Liver (tissue), 9 donors: ENCODE data around the gene RTL10. TPM values are rescaled to one million over a fixed set of nuclear protein-coding genes. Genes with fewer than 3 reads are reported as not detected.

ENCODE experiments used
- DNase-seq: peaks from one replicate; pipeline ENCODE4 v3.0.0-alpha.2; 2017; ENCODE audit warnings: low spot score
- H3K27ac ChIP-seq, 2 donors: one replicate each; pipeline ENCODE4 v1.7.0; 2013; ENCODE audit warnings: inconsistent platforms in 2 of 2, low read length in 2 of 2, control low read depth in 1 of 2, low read depth in 1 of 2, mild to moderate bottlenecking in 1 of 2
- H3K27me3 ChIP-seq, 4 donors: one replicate each; pipeline versions ENCODE4 v1.6.1 to v1.7.0; 2013; ENCODE audit warnings: low read length in 3 of 4, inconsistent platforms in 1 of 4, mild to moderate bottlenecking in 1 of 4, moderate library complexity in 1 of 4; ENCODE audit not compliant: control insufficient read depth in 4 of 4, insufficient read depth in 4 of 4
- H3K36me3 ChIP-seq, 4 donors: one replicate each; pipeline versions ENCODE4 v1.6.1 to v1.7.0; 2013; ENCODE audit warnings: low read length in 3 of 4, mild to moderate bottlenecking in 3 of 4, low read depth in 1 of 4, moderate library complexity in 1 of 4; ENCODE audit not compliant: control insufficient read depth in 4 of 4, insufficient read depth in 3 of 4
- H3K4me1 ChIP-seq, 4 donors: one replicate each; pipeline versions ENCODE4 v1.6.1 to v1.7.0; 2013; ENCODE audit warnings: low read length in 3 of 4, mild to moderate bottlenecking in 3 of 4, moderate library complexity in 1 of 4; ENCODE audit not compliant: control insufficient read depth in 4 of 4, insufficient read depth in 4 of 4
- H3K4me3 ChIP-seq, 3 donors: one replicate each; pipeline versions ENCODE4 v1.6.1 to v1.7.0; 2013; ENCODE audit warnings: low read length in 3 of 3, control low read depth in 1 of 3, low read depth in 1 of 3, mild to moderate bottlenecking in 1 of 3
- H3K9ac ChIP-seq, 2 donors: one replicate each; pipeline ENCODE4 v1.7.0; 2013; ENCODE audit warnings: low read length in 2 of 2, mild to moderate bottlenecking in 2 of 2, moderate library complexity in 2 of 2, control low read depth in 1 of 2, low read depth in 1 of 2
- H3K9me3 ChIP-seq, 4 donors: one replicate each; pipeline versions ENCODE4 v1.6.1 to v1.7.0; 2013; ENCODE audit warnings: low read length in 3 of 4; ENCODE audit not compliant: control insufficient read depth in 4 of 4
- EGR1 ChIP-seq, 2 donors: IDR thresholded peaks; 2 replicates each; pipeline ENCODE4 v1.6.1; 2016 to 2018; ENCODE audit warnings: antibody characterized with exemption in 2 of 2, low read depth in 2 of 2
- FOXA1 ChIP-seq: IDR thresholded peaks from 2 replicates; pipeline ENCODE4 v1.6.1; 2016; ENCODE audit warnings: antibody characterized with exemption
- FOXA2 ChIP-seq: IDR thresholded peaks from 2 replicates; pipeline ENCODE4 v1.6.1; 2016; ENCODE audit warnings: antibody characterized with exemption
- HNF4A ChIP-seq, 2 donors: conservative IDR thresholded peaks; 2 replicates each; pipeline ENCODE4 v1.6.1; 2016; ENCODE audit warnings: antibody characterized with exemption in 2 of 2, mild to moderate bottlenecking in 2 of 2
- HNF4G ChIP-seq: IDR thresholded peaks from 2 replicates; pipeline ENCODE4 v1.6.1; 2016; ENCODE audit warnings: antibody characterized with exemption
- JUND ChIP-seq, 2 donors: IDR thresholded peaks; 2 replicates each; pipeline ENCODE4 v1.6.1; 2016; ENCODE audit warnings: antibody characterized with exemption in 2 of 2
- MAX ChIP-seq: IDR thresholded peaks from 2 replicates; pipeline ENCODE4 v1.6.1; 2016; ENCODE audit warnings: antibody characterized with exemption
- NR2F2 ChIP-seq: IDR thresholded peaks from 2 replicates; pipeline ENCODE4 v1.6.1; 2016; ENCODE audit warnings: antibody characterized with exemption
- RAD21 ChIP-seq, 2 donors: IDR thresholded peaks; 2 replicates each; pipeline ENCODE4 v1.6.1; 2016; ENCODE audit warnings: antibody characterized with exemption in 2 of 2, mild to moderate bottlenecking in 2 of 2
- SP1 ChIP-seq: IDR thresholded peaks from 2 replicates; pipeline ENCODE4 v1.6.1; 2018; ENCODE audit warnings: antibody characterized with exemption, mild to moderate bottlenecking
- TAF1 ChIP-seq: conservative IDR thresholded peaks from 2 replicates; pipeline ENCODE4 v1.6.1; 2016; ENCODE audit warnings: antibody characterized with exemption, mild to moderate bottlenecking
- YY1 ChIP-seq: IDR thresholded peaks from 2 replicates; pipeline ENCODE4 v1.6.1; 2016; ENCODE audit warnings: antibody characterized with exemption, mild to moderate bottlenecking
- ZBTB33 ChIP-seq: IDR thresholded peaks from 2 replicates; pipeline ENCODE4 v1.6.1; 2016; ENCODE audit warnings: antibody characterized with exemption
- WGBS: extraction: QIAGEN DNeasy Blood & Tissue Kit; methylation state at CpG from one replicate; pipeline ENCODE4 v1.1.7; 2013; 5-methylcytosine and 5-hydroxymethylcytosine counted together
- polyA plus RNA-seq, 2 donors: library from polyadenylated mRNA; stranded (reverse) in 1 of 2; unstranded in 1 of 2; fragments of 200-250 nt in 1 of 2; fragments of >200 nt in 1 of 2; fragmentation: Nextera tagmentation in 1 of 2; extraction: Ambion mirVana in 1 of 2; gene quantifications; one replicate each; pipeline versions ENCODE4 v1.2.1 to v1.2.3, GENCODE V29; 2013 to 2015
- total RNA-seq, 2 donors: library from RNA; depleted of rRNA; stranded (reverse); fragments of >200 nt; gene quantifications; one replicate each; pipeline ENCODE4 v1.2.3, GENCODE V29; 2014
- TF ChIP-seq, protein P1 (sequence below): IDR thresholded peaks from 2 replicates; pipeline ENCODE4 v1.6.1; 2016; ENCODE audit warnings: antibody characterized with exemption
- TF ChIP-seq, protein P2 (sequence below): IDR thresholded peaks from 2 replicates; pipeline ENCODE4 v1.6.1; 2016; ENCODE audit warnings: antibody characterized with exemption, mild to moderate bottlenecking
- TF ChIP-seq, protein P3 (sequence below): fragments of 150-350 bp; IDR thresholded peaks from 2 replicates; pipeline ENCODE4 v1.5.1; 2017; ENCODE audit warnings: improper control_type of control experiment, low read depth, low read length; ENCODE audit not compliant: missing input control
- donor health status: healthy.
- donor health status: healthy.
- donor health status: healthy.
- donor health status: healthy.
- donor health status: healthy.

The RTL10 gene
- total and polyA plus RNA-seq, 4 donors, result 4.2 to 8.3 (median 7.4) TPM

GRCh38 chr22:19900707-19901436 is 46.2 kb upstream of the RTL10 start:
- H3K36me3 ChIP-seq, result peaks cover 3 to 24% (median 7%) of the 10 kb centered on the region in 4 donors
- no peak overlapping the region for H3K4me3 ChIP-seq
- TF ChIP-seq RAD21 (IDR thresholded peaks at IDR 0.05) (peak in 1 of 2 donors; percentile 59), HNF4G (no peak), HNF4A (conservative IDR thresholded peaks at IDR 0.05) (peak; percentile 52 to 74)
- DNase-seq, result no peak
- H3K4me1 ChIP-seq, result peaks cover 0 to 4% (median 1%) of the 10 kb centered on the region in 4 donors
- no peaks in the 10 kb centered on the region for H3K27me3 ChIP-seq
- H3K9me3 ChIP-seq, result no peaks in the 10 kb centered on the region
- WGBS, result 76% methylated on average over 13 of the region's 13 CpGs
- no peak overlapping the region for H3K9ac ChIP-seq
- H3K27ac ChIP-seq, result no peak overlapping the region

DNA sequence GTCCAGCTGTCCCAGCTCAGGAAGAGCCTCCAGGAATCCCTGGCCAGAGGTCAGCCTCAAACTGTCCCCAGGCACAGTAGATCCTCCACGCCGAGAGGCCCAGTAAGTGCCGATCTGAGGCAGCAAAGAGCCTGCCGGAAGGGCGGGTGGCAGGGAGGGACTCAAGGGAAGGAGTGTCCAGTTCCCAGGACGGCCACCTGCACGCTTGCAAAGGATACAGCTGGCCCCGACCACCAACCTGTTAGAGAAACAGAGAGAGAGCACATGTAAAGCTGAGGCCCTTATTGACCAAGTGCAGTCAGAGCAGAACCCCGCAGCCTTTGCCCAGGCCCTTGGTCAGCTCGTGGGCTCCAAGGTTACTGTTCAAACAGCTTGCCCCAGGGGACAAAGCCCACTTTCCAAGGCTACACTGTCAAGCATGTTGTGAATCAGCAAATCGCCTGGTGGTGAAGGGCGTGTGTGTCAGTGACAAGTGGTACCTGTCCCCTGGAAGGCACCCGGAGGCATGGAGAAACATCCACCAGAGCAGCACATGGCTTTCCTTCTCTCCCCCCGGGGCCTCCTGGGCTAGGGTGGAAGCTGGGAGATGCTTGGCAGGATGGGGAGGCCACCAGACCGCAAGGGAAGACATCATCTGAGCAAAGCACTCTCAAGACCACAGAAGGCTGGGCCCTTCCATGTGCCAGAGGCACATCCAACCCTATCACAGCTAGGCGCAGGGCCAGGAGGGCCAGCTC is 44.3 kb upstream of the RTL10 start:
- TF ChIP-seq FOXA2 (no peak), YY1 (no peak)
- TF ChIP-seq, protein P1, sequence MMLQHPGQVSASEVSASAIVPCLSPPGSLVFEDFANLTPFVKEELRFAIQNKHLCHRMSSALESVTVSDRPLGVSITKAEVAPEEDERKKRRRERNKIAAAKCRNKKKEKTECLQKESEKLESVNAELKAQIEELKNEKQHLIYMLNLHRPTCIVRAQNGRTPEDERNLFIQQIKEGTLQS, result no peak
- H3K4me3 ChIP-seq, result no peak overlapping the region
- H3K4me1 ChIP-seq, result peaks cover 0 to 4% (median 1%) of the 10 kb centered on the region in 4 donors
- H3K27me3 ChIP-seq, result no peaks in the 10 kb centered on the region
- 92% methylated on average over 16 of the region's 16 CpGs for WGBS
- H3K9ac ChIP-seq, result no peak overlapping the region
- H3K36me3 ChIP-seq, result peaks cover 6 to 34% (median 12%) of the 10 kb centered on the region in 4 donors
- DNase-seq, result no peak
- H3K9me3 ChIP-seq, result no peaks in the 10 kb centered on the region
- H3K27ac ChIP-seq, result no peak overlapping the region

GRCh38 chr22:19898145-19898544 is 43.5 kb upstream of the RTL10 start:
- TF ChIP-seq FOXA2, result no peak
- TF ChIP-seq HNF4G, result no peak
- no peak for TF ChIP-seq JUND (IDR thresholded peaks at IDR 0.05)
- TF ChIP-seq, protein P1, result no peak
- TF ChIP-seq, protein P2, sequence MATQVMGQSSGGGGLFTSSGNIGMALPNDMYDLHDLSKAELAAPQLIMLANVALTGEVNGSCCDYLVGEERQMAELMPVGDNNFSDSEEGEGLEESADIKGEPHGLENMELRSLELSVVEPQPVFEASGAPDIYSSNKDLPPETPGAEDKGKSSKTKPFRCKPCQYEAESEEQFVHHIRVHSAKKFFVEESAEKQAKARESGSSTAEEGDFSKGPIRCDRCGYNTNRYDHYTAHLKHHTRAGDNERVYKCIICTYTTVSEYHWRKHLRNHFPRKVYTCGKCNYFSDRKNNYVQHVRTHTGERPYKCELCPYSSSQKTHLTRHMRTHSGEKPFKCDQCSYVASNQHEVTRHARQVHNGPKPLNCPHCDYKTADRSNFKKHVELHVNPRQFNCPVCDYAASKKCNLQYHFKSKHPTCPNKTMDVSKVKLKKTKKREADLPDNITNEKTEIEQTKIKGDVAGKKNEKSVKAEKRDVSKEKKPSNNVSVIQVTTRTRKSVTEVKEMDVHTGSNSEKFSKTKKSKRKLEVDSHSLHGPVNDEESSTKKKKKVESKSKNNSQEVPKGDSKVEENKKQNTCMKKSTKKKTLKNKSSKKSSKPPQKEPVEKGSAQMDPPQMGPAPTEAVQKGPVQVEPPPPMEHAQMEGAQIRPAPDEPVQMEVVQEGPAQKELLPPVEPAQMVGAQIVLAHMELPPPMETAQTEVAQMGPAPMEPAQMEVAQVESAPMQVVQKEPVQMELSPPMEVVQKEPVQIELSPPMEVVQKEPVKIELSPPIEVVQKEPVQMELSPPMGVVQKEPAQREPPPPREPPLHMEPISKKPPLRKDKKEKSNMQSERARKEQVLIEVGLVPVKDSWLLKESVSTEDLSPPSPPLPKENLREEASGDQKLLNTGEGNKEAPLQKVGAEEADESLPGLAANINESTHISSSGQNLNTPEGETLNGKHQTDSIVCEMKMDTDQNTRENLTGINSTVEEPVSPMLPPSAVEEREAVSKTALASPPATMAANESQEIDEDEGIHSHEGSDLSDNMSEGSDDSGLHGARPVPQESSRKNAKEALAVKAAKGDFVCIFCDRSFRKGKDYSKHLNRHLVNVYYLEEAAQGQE, result no peak
- TF ChIP-seq NR2F2, result no peak
- no peak for TF ChIP-seq TAF1
- TF ChIP-seq MAX, result no peak
- TF ChIP-seq YY1, result no peak
- TF ChIP-seq ZBTB33, result no peak
- TF ChIP-seq, protein P3, sequence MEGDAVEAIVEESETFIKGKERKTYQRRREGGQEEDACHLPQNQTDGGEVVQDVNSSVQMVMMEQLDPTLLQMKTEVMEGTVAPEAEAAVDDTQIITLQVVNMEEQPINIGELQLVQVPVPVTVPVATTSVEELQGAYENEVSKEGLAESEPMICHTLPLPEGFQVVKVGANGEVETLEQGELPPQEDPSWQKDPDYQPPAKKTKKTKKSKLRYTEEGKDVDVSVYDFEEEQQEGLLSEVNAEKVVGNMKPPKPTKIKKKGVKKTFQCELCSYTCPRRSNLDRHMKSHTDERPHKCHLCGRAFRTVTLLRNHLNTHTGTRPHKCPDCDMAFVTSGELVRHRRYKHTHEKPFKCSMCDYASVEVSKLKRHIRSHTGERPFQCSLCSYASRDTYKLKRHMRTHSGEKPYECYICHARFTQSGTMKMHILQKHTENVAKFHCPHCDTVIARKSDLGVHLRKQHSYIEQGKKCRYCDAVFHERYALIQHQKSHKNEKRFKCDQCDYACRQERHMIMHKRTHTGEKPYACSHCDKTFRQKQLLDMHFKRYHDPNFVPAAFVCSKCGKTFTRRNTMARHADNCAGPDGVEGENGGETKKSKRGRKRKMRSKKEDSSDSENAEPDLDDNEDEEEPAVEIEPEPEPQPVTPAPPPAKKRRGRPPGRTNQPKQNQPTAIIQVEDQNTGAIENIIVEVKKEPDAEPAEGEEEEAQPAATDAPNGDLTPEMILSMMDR, result no peak
- TF ChIP-seq RAD21 (IDR thresholded peaks at IDR 0.05), result no peak
- no peak for TF ChIP-seq EGR1 (IDR thresholded peaks at IDR 0.05; ENCODE audit: low read depth in 2 of 2)
- no peak for TF ChIP-seq FOXA1
- TF ChIP-seq SP1, result no peak
- Histone ChIP-seq H3K27ac (no peak overlapping the region), H3K9me3 (no peaks in the 10 kb centered on the region), H3K4me3 (no peak overlapping the region), H3K4me1 (peaks cover 0 to 4% (median 1%) of the 10 kb centered on the region in 4 donors), H3K27me3 (no peaks in the 10 kb centered on the region), H3K36me3 (peaks cover 6 to 40% (median 16%) of the 10 kb centered on the region in 4 donors), H3K9ac (no peak overlapping the region)
- DNase-seq, result no peak
- WGBS, result 96% methylated on average over 7 of the region's 7 CpGs
